Measurements from ENCODE around the gene CCL16.
"Not testable (repeated sequence)": the region's sequence is repeated elsewhere in the genome, so short reads cannot be mapped to it uniquely, and the experiment has no call there.

The CCL16 gene

GRCh38 chr17:35984140-35984539 lies 2.8 kb upstream of the CCL16 start:
- no peak for DNase-seq

GRCh38 chr17:35982409-35983191 lies 1.3 kb upstream of the CCL16 start:
- DNase-seq, result no peak

DNA sequence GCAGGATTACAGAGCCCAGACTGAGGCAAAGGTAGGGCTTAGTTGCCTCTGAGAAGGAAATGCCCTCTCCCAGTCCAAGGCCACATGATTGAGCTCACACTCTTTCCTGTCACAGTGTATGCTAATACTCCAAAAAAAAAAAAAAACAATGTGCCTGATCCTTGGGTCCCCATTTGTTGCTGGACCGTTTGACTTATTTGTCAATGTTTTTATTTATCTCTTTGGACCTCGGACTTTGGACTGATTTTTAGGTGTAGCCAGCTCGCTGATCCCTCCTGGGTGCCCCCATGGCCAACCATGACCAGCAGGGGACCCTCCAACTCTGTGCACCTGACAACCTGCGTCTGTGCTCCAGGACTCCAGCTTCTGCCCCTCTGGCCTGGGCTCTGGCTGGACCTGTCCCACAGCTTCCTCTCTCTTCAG lies 622 bp upstream of the CCL16 start:
- DNase-seq, result no peak

DNA sequence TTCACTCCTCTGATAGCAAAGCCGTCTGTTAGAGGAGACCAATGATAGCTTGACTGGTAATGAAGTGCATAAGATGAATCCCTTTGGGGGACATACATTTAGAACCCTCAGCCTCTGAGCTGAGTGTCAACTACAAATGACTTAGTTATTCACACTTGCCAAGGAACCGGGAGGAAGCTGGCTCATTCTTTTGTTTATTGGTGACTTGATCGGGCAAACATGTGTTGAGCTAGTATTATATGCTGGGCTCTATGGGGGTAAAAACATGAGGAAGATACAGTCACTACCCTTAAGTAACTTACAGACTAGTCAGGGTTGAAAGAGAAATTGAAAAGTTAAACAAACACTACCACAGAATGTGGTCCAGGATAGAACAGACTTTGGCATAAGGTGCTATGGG lies 3.0 kb downstream of the CCL16 start:
- DNase-seq, result no peak

- no peak for DNase-seq
Measured at GRCh38 chr17:35977509-35977908, 3.8 kb downstream of the CCL16 start.

DNA sequence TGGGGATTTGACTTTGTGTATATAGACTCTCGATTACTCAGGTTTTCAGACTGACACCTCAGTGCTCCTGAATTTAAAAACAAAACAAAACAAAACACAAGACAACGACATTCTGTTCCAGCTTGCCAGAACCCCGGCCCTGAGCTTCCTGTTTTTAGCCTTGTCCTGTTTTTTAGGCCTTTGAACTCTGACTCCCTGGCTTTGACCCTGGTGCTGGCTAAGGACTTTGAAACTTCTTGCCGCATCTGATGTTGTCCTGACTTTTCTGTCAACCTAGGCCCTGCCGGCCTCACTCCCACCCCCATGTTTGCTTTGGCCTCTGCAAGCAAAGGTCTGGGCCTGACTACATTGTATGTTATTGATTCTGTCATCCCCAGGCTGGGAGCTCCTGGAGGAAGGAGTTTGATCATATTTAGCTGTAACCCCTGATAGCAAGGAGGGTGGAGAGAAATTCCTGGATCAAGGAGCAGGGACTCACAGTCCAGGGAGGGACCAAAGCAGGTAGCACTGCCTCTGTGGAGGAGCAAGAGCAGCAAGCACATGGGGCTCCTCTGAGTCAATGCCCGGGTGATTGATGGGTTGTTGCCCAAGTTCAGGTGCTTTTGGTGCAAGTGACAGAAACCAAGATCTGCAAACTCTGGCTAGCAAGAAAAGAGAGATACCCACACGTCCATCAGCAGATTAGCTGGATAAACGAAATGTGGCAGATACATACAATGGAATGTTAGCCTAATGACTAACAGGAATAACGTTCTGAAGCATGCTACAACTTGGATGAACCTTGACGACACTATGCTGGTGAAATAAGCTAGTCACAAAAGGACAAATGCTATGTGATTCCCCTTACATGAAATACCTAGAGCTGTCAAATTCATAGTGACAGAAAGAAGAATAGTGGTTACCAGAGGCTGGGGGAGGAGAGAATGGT lies 7.7 kb downstream of the CCL16 start:
- no peak for DNase-seq

DNA sequence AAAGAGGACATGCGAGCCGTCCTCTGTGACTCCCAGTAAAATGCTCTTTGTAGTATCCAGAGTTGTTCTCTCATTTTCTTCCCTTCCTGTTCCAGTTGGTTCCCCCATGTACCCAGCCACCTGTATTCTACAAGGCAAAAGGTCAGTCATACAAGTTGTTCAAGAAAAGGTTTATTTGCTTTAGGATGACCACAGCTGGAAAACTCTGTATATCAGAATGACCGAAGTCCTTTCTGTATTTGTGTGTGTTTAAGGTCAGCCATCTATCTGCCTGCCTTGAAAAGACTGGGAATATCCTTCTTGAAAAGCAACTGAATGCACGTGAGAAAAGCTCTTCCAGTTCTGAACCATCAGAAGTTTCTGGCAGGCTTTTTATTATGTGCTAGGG lies 8.4 kb downstream of the CCL16 start:
- DNase-seq, result no peak

- DNase-seq, result no peak
Measured at GRCh38 chr17:35972535-35972934, 8.8 kb downstream of the CCL16 start.

DNA sequence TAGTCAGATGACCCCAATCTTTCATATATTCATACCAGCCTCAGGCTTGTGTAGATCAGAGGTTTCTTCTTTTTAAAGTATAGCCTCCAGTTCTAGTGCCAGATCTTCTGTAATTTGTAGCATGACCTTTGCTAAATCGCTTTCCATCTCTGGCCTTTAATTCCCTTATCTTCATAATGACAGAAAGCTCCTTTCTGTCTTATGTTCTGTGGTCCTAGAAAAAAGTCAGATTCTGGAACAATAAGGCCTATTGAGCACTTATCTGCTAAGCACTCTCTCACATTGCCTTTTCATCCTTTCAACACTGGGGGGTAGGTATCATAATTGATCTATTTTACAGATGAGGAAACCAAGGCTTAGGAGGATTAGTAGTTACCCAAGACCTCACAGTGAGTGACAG lies 9.2 kb downstream of the CCL16 start:
- DNase-seq, result no peak

GRCh38 chr17:35969558-35970380 lies 11.5 kb downstream of the CCL16 start:
- DNase-seq, result peak; percentile 65

DNA sequence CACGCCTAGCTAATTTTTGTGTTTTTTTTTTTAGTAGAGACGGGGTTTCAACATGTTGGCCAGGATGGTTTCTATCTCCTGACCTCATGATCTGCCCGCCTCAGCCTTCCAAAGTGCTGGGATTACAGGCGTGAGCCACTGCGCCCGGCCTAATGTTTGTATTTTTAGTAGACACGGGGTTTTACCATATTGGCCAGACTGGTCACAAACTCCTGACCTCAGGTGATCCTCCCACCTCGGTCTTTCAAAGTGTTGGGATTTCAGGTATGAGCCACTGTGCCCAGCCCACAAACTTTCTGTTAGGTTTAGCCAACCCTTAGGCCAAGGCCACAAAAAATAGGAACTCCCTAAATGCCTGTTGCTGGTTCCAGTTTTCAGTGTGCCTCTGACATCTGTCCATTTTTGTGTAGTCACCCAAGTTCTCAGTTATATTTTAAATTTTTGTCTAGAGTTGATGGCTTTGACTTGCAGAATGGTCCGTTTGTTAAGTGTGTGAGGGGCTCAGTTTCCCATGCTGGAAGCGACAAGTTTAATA lies 12.7 kb downstream of the CCL16 start:
- DNase-seq, result no peak

DNA sequence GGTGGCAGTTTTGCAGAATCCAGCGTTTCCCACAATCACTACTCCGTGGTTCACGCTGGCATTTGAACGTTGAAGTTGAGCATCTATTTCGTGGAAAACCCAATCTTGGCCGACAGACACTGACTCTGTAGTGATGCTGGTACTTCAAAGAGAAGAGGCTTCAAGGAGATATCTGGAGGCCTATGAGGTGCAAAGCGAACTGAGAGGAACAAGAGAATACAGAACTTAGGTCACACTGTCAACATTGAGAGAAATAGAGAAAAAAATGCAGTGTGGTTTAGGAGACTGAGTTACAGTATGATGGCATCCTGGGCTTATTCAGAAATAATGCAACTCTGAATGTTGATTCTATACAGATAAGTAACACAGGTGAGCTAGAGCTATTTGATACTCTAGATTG lies 16.0 kb downstream of the CCL16 start:
- no peak for DNase-seq

- DNase-seq, result no peak
Measured at GRCh38 chr17:35963663-35964062, 17.6 kb downstream of the CCL16 start.

DNA sequence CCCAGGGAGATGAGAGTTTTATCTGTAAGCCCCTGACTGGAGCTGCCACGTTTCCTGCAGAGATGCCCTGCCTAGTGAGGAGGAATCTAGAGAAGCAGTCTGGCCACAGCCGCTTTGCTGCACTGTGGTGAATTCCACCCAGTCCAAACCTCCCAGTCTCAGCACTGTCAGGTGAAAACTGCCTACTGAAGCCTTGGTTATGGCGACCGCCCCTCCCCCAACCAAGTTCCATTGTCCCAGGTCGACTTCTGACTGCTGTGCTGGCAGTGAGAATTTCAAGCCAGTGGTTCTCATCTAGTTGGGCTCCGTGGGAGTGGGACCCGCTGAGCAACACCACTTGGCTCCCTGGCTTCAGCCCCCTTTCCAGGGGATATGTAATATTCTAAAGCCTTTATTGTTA lies 27.6 kb downstream of the CCL16 start:
- DNase-seq, result no peak

DNA sequence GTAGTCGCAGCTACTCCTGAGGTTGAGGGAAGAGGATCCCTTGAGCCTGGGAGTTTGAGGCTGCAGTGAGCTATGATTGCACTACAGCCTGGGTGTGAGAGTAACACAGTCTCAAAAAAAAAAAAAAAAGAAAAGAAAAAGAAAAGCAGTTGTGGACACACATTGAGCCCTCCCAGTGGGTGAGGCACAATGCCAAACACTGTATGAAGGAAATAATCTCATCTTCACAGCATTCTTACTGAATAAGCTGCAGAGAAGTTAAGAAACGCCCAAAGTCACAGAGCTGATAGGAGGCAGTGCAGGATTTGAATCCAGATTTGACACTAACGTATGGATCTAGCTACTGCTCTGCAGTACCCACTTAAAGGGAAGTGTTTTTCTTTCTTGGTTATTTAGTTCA lies 31.9 kb downstream of the CCL16 start:
- DNase-seq, result no peak

DNA sequence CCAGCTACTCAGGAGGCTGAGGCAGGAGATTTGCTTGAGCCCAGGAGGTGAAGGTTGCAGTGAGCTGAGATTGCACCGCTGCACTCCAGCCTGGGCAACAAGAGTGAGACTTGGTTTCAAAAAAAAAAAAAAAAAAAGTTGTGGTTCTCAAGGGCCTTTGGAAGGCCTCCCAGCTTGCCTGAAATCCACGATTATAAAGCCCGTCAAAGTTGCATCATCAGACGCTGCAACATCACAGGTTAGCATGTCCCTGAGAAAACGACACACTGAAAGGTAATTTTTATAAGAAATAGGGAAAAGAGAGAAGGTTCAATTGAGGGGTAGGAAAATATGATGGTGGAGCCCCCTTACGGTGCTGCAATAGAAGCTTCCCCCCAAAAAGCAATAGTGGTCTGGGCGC lies 33.2 kb downstream of the CCL16 start:
- no peak for DNase-seq

DNA sequence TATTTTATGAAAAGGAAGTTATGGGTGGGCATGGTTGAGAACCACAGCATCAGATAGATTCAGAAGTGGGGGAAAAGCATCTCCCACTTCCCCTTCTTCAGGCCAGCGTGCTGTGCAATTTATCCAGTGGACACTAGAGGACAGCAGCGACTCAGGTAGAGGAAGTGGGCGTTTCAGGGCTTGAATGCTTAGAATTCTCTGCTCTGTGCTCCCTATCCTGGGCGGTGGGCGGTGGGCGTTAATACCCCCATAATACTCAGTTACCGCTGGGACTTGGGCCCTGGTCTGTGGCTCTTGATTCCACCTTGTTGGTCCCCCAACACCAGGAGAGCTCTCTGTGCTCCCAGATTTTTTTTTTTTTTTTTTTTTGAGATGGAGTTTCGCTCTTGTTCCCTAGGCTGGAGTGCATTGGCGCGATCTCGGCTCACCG lies 34.1 kb downstream of the CCL16 start:
- DNase-seq, result peak; percentile 48

DNA sequence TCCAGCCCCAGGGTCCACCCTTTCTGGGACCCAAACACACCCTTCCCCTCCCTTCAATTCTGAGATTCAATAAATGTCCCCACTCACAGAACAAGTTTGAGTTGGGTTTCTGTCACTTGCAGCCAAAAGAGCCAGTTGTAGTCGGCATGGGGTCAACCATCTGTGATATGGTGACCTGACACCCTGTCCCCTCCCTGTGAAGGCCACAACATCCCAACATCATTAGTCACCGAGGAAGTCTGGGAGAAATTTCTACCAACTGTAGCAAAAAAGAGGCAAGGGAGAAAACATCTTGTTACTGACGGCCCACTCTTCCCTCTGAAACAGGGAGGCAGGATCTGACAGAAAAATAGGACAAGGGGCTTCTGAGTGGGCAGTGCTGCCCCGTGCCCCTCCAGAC lies 37.1 kb downstream of the CCL16 start:
- no peak for DNase-seq

DNA sequence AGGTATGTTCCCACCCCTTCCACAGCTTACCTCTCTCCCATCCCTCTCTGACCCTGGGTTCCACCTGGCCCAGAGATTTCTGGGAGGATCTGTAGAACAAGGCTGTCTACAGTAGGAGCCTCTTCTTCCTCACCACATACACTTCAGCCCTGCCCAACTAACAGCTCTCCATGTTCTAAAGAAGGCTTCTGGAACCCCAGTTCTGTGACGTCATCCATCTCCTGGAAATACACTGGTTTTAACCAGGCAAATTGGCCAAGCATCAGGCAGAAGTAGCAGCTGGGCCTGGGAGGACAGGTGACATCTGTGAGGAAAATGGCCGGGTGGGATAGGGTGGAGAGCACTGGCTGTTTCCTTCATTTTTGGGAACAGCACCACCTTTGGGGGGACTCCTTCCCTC lies 37.8 kb downstream of the CCL16 start, which contains the start of gene LYZL6:
TSS of gene LYZL6 (minus strand) at position 177 of the 400 bp plus-strand sequence. CDS start 4,357 bp downstream, outside the sequence.
- no peak for DNase-seq

GRCh38 chr17:35942588-35943186 lies 38.6 kb downstream of the CCL16 start:
- DNase-seq, result peak; percentile 16

GRCh38 chr17:35938492-35938891 lies 42.8 kb downstream of the CCL16 start:
- DNase-seq, result not testable (repeated sequence)

GRCh38 chr17:35936063-35936462 lies 45.2 kb downstream of the CCL16 start:
- DNase-seq, result no peak
